K562 (cell line): ENCODE results near the gene NT5DC2. TPM values are rescaled to one million over a fixed set of nuclear protein-coding genes. Genes with fewer than 3 reads are reported as not detected.

ENCODE experiments used
- BHLHE40 ChIP-seq: IDR thresholded peaks from 2 replicates; pipeline ENCODE4 v1.6.1; 2011; ENCODE audit warnings: low read length, improper control_type of control experiment
- FOXM1 ChIP-seq, 2 experiments: fragments of 450-650 bp in 1 of 2; sonication (generic) in 1 of 2; formaldehyde crosslinking in 1 of 2; IDR thresholded peaks; 2 replicates each; pipeline versions ENCODE4 v1.6.1 to v1.9.0; 2017 to 2022; ENCODE audit warnings: low read depth in 2 of 2, mild to moderate bottlenecking in 2 of 2, missing genetic modification reagents in 1 of 2, moderate library complexity in 1 of 2
- HNRNPH1 ChIP-seq: fragments of 200-400 bp; formaldehyde crosslinking; optimal IDR thresholded peaks from 2 replicates; pipeline ENCODE3; 2017; ENCODE audit warnings: low read depth, mild to moderate bottlenecking, low read length, moderate library complexity
- KLF16 ChIP-seq: IDR thresholded peaks from 2 replicates; pipeline ENCODE4 v1.6.1; 2016; ENCODE audit warnings: antibody characterized with exemption
- MBD2 ChIP-seq: sonication (generic); IDR thresholded peaks from 2 replicates; pipeline ENCODE4 v1.6.1; 2016; ENCODE audit warnings: low read depth, borderline replicate concordance
- MCM5 ChIP-seq: fragments of 450-650 bp; IDR thresholded peaks from 2 replicates; pipeline ENCODE4 v1.6.1; 2016; ENCODE audit warnings: low read depth
- NR4A1 ChIP-seq, 2 experiments: fragments of 250-450 bp in 1 of 2; fragments of 450-650 bp in 1 of 2; sonication (Bioruptor Pico) in 1 of 2; IDR thresholded peaks; 2 replicates each; pipeline versions ENCODE4 v1.4.0 to v1.6.1; 2016 to 2020; ENCODE audit warnings: mild to moderate bottlenecking in 2 of 2, missing compliant biosample characterization in 1 of 2, missing genetic modification characterization in 1 of 2, moderate library complexity in 1 of 2
- PML ChIP-seq: IDR thresholded peaks from 2 replicates; pipeline ENCODE4 v1.6.1; 2012; ENCODE audit warnings: low read length, inconsistent platforms
- POLR2AphosphoS5 ChIP-seq: IDR thresholded peaks from 2 replicates; pipeline ENCODE4 v1.6.1; 2011; ENCODE audit warnings: mild to moderate bottlenecking, low read depth, low read length, moderate library complexity; ENCODE audit not compliant: control insufficient read depth, insufficient read depth
- TCF7L2 ChIP-seq: fragments of 150-350 bp; IDR thresholded peaks from 2 replicates; pipeline ENCODE4 v1.6.1; 2016; ENCODE audit warnings: low read depth, mild to moderate bottlenecking, low read length, moderate library complexity
- TEAD1 ChIP-seq, 2 experiments: fragments of 450-650 bp in 1 of 2; sonication (generic) in 1 of 2; formaldehyde crosslinking; IDR thresholded peaks; 2 replicates each; pipeline versions ENCODE4 v1.4.0 to v1.8.0; 2020 to 2022; ENCODE audit warnings: mild to moderate bottlenecking in 2 of 2, missing genetic modification reagents in 1 of 2
- ZNF347 ChIP-seq: fragments of 450-650 bp; formaldehyde crosslinking; IDR thresholded peaks from 2 replicates; pipeline ENCODE4 v1.4.0; 2020; ENCODE audit warnings: low read depth, mild to moderate bottlenecking, moderate library complexity
- ZNF436 ChIP-seq: fragments of 250-450, 450-650 bp; sonication (Bioruptor Pico); formaldehyde crosslinking; IDR thresholded peaks from 2 replicates; pipeline ENCODE4 v1.7.0; 2020; ENCODE audit warnings: mild to moderate bottlenecking
- polyA plus RNA-seq, 8 experiments: library from polyadenylated mRNA; depleted of rRNA in 4 of 8; stranded (reverse) in 5 of 8; unstranded in 3 of 8; fragments of >200 nt; fragmentation: Nextera tagmentation in 2 of 8; fragmentation: Illumina TruSeq in 1 of 8; extraction: Ambion mirVana in 2 of 8; extraction: Trizol in 1 of 8; gene quantifications; 2 replicates each; pipeline versions ENCODE4 v1.2.1 to v1.2.3, GENCODE V29; 2011 to 2014; ENCODE audit warnings: inconsistent platforms in 1 of 8, missing spikeins in 1 of 8
- total RNA-seq, 7 experiments: library from RNA; depleted of rRNA in 6 of 7; stranded (reverse); fragments of >200 nt in 6 of 7; fragmentation: Illumina TruSeq in 2 of 7; extraction: Trizol in 2 of 7; gene quantifications; 2 replicates each; pipeline versions ENCODE4 v1.2.1 to v1.2.3, GENCODE V29; 2011 to 2021; ENCODE audit warnings: low replicate concordance in 1 of 7
- TF ChIP-seq, protein P1 (sequence below): fragments of 250-450 bp; sonication (Bioruptor Pico); IDR thresholded peaks from 2 replicates; pipeline ENCODE4 v1.5.0; 2020; ENCODE audit warnings: mild to moderate bottlenecking, borderline replicate concordance
- TF ChIP-seq, protein P2 (sequence below): fragments of 250-450 bp; sonication (Bioruptor Pico); IDR thresholded peaks from 2 replicates; pipeline ENCODE4 v1.8.0; 2021; ENCODE audit warnings: mild to moderate bottlenecking, moderate library complexity
- TF ChIP-seq, protein P3 (sequence below): sonication (generic); formaldehyde crosslinking; IDR thresholded peaks from 2 replicates; pipeline ENCODE4 v1.8.0; 2022; ENCODE audit warnings: mild to moderate bottlenecking, missing genetic modification reagents, borderline replicate concordance
- TF ChIP-seq, protein P4 (sequence below): sonication (generic); formaldehyde crosslinking; IDR thresholded peaks from 2 replicates; pipeline ENCODE4 v1.4.0; 2020; ENCODE audit warnings: mild to moderate bottlenecking, missing genetic modification reagents

Gene NT5DC2
- total and polyA plus RNA-seq, 9 of the 15 experiments (the other 6 are each of a cell fraction or from before 2014, with no cell fraction given), result 25.6 to 168 (median 122) TPM

DNA sequence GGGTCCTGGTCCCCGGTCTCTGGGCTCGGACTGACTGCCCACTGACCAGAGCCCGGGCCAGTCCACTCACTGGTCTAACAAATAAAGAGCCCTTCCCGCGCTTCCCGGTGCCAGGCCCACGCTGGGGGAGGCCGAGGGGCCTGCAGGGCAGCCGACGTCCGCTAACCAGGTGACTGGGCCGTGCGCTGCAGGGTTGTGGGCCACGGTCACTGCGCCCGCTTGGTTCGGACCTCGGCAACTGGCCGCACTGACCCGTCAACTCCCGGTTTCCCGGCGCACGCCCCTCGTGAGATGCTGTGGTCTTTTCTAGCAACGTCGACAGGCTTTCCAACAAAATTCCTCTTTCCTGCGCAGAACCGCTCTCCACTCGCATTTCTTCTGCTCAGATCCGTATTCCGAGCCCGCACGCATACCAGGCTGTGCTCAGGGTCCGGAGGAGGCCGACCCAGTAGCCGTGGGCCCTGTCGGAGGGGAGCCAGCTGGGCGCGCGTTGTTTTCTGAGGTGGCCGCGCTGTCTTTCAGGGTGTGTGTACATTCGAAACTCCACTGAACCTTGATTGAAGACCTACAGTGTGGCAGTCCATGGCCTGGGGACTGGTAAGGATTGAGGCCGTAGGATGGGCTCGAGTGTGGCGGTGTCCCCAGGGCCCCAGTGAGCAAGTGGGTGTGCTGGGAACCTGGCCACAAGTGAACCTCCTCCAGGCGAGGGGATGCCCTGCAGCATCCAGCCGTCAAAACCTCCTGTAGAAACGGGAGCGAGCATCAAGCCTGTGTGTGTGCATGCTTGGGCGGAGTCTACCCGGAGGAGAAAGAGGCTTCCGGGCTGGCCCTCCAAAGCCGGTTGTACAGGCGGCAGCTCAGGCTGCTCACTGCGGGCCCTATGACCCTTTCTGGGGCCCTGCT lies 875 bp upstream of the NT5DC2 start (continued):
- TF ChIP-seq NR4A1 (CRISPR knock-in tag; IDR thresholded peaks at IDR 0.05), result no peak
- no peak for TF ChIP-seq NR4A1 (tag; IDR thresholded peaks at IDR 0.05)
- TF ChIP-seq, protein P1, sequence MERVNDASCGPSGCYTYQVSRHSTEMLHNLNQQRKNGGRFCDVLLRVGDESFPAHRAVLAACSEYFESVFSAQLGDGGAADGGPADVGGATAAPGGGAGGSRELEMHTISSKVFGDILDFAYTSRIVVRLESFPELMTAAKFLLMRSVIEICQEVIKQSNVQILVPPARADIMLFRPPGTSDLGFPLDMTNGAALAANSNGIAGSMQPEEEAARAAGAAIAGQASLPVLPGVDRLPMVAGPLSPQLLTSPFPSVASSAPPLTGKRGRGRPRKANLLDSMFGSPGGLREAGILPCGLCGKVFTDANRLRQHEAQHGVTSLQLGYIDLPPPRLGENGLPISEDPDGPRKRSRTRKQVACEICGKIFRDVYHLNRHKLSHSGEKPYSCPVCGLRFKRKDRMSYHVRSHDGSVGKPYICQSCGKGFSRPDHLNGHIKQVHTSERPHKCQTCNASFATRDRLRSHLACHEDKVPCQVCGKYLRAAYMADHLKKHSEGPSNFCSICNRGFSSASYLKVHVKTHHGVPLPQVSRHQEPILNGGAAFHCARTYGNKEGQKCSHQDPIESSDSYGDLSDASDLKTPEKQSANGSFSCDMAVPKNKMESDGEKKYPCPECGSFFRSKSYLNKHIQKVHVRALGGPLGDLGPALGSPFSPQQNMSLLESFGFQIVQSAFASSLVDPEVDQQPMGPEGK (CRISPR knock-in tag), result no peak
- no peak for TF ChIP-seq KLF16
- no peak for TF ChIP-seq HNRNPH1
- no peak for TF ChIP-seq MCM5
- TF ChIP-seq, protein P2, sequence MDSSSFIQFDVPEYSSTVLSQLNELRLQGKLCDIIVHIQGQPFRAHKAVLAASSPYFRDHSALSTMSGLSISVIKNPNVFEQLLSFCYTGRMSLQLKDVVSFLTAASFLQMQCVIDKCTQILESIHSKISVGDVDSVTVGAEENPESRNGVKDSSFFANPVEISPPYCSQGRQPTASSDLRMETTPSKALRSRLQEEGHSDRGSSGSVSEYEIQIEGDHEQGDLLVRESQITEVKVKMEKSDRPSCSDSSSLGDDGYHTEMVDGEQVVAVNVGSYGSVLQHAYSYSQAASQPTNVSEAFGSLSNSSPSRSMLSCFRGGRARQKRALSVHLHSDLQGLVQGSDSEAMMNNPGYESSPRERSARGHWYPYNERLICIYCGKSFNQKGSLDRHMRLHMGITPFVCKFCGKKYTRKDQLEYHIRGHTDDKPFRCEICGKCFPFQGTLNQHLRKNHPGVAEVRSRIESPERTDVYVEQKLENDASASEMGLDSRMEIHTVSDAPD (CRISPR knock-in tag), result no peak
- TF ChIP-seq, protein P3, sequence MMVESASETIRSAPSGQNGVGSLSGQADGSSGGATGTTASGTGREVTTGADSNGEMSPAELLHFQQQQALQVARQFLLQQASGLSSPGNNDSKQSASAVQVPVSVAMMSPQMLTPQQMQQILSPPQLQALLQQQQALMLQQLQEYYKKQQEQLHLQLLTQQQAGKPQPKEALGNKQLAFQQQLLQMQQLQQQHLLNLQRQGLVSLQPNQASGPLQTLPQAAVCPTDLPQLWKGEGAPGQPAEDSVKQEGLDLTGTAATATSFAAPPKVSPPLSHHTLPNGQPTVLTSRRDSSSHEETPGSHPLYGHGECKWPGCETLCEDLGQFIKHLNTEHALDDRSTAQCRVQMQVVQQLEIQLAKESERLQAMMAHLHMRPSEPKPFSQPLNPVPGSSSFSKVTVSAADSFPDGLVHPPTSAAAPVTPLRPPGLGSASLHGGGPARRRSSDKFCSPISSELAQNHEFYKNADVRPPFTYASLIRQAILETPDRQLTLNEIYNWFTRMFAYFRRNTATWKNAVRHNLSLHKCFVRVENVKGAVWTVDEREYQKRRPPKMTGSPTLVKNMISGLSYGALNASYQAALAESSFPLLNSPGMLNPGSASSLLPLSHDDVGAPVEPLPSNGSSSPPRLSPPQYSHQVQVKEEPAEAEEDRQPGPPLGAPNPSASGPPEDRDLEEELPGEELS (CRISPR knock-in tag), result 0 out of 2 replicates have a peak, but pooled peaks have one; percentile 44
- TF ChIP-seq ZNF347 (CRISPR knock-in tag), result no peak
- TF ChIP-seq POLR2AphosphoS5, result no peak
- no peak for TF ChIP-seq ZNF436
- TF ChIP-seq BHLHE40, result no peak
- TF ChIP-seq TCF7L2, result no peak
- TF ChIP-seq FOXM1 (IDR thresholded peaks at IDR 0.05; ENCODE audit: low read depth), result no peak
- no peak for TF ChIP-seq FOXM1 (CRISPR knock-in tag; IDR thresholded peaks at IDR 0.05; ENCODE audit: low read depth)
- TF ChIP-seq PML, result no peak
- TF ChIP-seq MBD2, result no peak
- TF ChIP-seq, protein P4, sequence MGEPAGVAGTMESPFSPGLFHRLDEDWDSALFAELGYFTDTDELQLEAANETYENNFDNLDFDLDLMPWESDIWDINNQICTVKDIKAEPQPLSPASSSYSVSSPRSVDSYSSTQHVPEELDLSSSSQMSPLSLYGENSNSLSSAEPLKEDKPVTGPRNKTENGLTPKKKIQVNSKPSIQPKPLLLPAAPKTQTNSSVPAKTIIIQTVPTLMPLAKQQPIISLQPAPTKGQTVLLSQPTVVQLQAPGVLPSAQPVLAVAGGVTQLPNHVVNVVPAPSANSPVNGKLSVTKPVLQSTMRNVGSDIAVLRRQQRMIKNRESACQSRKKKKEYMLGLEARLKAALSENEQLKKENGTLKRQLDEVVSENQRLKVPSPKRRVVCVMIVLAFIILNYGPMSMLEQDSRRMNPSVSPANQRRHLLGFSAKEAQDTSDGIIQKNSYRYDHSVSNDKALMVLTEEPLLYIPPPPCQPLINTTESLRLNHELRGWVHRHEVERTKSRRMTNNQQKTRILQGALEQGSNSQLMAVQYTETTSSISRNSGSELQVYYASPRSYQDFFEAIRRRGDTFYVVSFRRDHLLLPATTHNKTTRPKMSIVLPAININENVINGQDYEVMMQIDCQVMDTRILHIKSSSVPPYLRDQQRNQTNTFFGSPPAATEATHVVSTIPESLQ (CRISPR knock-in tag), result 0 out of 2 replicates have a peak, but pooled peaks have one; percentile 34
- peak in 1 of 2 experiments; percentile 59; a peak in 2 of 4 replicates for TF ChIP-seq TEAD1 (CRISPR knock-in tag; IDR thresholded peaks at IDR 0.05)
